ENCODE measurements around the gene GRIN3B. TPM values are rescaled to one million over a fixed set of nuclear protein-coding genes. Genes with fewer than 3 reads are reported as not detected.

GRIN3B gene, protein sequence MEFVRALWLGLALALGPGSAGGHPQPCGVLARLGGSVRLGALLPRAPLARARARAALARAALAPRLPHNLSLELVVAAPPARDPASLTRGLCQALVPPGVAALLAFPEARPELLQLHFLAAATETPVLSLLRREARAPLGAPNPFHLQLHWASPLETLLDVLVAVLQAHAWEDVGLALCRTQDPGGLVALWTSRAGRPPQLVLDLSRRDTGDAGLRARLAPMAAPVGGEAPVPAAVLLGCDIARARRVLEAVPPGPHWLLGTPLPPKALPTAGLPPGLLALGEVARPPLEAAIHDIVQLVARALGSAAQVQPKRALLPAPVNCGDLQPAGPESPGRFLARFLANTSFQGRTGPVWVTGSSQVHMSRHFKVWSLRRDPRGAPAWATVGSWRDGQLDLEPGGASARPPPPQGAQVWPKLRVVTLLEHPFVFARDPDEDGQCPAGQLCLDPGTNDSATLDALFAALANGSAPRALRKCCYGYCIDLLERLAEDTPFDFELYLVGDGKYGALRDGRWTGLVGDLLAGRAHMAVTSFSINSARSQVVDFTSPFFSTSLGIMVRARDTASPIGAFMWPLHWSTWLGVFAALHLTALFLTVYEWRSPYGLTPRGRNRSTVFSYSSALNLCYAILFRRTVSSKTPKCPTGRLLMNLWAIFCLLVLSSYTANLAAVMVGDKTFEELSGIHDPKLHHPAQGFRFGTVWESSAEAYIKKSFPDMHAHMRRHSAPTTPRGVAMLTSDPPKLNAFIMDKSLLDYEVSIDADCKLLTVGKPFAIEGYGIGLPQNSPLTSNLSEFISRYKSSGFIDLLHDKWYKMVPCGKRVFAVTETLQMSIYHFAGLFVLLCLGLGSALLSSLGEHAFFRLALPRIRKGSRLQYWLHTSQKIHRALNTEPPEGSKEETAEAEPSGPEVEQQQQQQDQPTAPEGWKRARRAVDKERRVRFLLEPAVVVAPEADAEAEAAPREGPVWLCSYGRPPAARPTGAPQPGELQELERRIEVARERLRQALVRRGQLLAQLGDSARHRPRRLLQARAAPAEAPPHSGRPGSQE
- total RNA-seq: 0.49 and 2.5 TPM in 2 replicates

DNA sequence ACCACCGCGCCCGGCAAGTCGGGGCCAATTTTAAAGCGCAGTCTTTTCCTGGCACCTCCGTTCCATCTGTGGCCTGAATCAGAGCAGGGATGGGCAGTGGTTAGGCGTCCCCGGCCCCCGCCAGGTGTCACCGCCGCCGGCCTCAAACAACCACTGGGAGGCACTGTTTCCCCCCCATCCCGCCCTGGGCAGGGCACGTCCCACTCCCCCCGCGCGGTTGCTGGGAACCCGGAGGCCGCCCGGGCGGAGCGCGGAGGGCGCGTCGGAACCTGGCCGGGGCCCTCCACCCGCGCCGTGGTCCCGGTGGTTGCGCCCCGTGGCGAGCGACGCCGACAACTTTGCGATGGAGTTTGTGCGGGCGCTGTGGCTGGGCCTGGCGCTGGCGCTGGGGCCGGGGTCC is at the start of gene GRIN3B:
Gene GRIN3B, plus strand, starts transcription at position 325 of the 400 bp plus-strand sequence. Its CDS starts 19 bp downstream, at position 344.

DNA sequence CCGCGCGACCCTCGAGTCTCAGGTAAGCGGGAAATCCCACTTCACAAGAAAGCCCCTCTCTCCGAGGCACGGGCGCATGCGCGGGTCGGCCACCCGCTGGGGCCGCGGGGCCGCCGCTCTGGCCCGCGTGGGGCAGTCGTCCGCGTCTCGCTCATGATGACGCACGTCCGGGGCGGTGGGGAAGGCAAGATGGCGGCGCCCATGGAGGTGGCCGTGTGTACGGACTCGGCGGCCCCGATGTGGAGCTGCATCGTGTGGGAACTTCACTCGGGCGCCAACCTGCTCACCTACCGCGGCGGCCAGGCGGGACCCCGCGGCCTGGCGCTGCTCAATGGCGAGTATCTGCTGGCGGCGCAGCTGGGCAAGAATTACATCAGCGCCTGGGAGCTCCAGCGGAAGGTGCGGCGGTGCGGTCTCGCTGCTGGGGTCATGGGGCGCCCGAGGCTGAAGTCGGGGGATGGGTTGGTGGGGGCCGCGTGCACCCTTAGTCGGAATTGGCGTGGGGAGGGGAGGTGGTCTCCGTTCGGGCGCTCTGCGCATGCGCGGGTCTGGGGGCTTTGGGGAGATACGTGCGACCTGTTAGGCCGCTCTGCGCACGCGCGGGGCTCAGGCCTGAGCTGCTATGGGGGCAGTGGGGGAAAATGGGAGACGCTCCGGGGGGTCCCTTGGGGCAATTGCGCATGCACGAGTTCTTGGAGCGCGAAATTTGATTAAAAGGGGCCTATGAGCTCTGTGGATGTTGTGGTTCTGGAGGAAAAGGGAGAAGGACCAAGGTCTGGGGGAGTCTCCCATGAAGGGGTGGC is 15.9 kb upstream of the GRIN3B start, which contains the start of gene WDR18:
Gene WDR18, plus strand, starts transcription at position 181 of the 803 bp plus-strand sequence. Its CDS starts 9 bp downstream, at position 190.

DNA sequence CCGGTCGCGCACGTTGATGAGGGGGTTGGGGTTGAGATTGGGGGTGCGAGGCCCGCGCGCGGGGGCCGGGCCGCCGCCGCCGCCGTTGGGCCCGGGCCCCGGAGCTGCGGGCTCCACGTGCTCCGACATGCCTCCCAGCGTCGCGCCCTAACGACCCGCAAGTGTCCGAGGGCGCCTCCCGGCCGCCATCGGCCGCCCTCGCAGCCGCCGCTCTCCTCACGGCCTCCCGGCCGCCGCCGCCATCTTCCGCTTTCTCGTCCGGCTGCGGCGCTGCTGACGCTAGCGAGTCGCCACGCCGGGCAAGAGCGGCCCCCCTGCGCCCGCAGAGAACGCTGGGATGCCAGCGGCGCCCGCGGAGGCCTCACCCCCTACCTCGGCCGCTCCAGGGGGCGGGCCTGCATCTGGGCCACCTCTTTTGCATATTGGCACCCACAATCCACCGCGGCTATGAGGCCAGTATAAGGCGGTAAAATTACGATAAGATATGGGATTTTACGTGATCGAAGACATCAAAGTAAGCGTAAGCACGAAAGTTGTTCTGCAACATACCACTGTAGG is 20.7 kb downstream of the GRIN3B start, which contains the start of gene TMEM259:
Gene TMEM259, minus strand, starts transcription at position 256 of the 558 bp plus-strand sequence. Its CDS starts 127 bp downstream, at position 129.

DNA sequence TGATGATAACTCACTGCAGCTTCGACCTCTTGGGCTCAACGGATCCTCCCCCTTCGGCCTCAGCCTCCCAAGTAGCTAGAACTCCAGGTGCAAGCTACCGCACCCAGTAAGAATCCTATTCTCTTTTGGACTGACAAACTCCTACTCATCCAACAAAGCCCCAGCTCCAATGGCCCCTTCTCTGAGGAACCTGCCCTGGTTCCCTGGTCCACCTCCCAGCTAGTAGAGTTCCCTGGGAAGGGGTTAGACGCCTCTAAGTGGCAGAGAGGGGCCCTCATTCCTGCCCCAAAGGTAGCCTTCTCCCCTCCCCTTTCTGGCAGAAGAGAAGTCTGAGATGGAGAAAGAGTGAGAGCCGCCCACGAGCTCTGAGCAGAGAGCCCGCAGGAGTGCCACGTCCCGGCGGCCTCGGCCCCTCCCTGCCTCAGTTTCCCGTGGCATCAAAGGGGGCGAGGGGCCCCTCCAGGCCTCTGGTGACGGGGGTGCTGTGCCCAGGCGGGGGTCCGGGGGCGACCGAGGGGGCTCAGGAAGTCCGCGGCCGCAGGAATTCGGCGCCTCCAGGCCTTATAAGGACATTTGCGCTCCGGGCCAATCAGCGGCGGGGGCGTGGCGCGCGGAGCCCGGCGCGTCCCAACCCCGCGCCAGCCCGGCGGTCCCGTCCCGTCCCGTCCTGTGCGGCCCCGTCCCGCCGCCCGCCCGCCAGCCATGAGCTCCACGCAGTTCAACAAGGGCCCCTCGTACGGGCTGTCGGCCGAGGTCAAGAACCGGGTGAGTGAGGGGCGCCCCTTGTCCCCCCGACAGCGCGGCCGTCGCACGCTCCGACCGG is 26.0 kb downstream of the GRIN3B start, which contains the start of gene CNN2:
Gene CNN2, plus strand, starts transcription at position 649 of the 823 bp plus-strand sequence. Its CDS starts 54 bp downstream, at position 703.

DNA sequence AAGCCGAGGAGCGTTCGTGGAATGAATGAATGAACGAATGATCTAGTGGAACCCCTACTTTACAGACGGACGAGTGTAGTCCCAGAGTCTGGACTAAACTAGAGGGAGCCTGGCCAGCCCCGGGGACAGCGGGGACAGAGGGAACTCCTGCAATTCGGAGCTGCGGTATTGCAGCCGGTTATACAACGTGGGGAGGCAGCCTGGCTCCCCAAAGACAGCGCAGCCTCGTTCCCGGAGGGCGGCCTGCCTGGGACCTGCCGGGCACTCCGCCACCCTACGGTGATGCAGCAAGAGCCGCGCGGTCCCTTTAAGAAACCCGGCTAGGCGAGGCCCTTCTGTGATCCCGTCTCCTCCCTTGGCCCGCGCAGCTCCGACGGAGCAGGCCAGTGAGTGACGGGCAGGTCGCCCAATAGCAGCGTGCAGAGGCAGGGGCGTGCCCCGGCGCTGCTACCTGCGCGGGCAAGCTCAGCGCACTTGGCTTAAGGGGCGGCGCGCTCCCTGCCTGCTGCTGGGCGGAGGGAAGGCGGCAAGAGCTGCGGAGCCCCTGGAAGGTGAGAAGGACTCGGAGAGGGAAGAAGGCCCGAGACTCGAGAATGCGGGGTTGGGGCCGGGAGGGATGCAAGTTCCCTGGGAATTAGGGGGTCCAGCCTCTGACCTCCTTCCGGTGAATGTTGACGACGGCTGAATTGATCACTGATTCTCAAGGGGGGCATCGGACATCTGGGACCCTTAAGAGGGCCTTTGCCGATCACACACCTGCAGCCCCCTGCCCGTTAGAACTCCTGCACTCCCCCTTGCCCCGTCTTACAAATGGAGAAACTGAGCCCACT is 39.6 kb downstream of the GRIN3B start, which contains the start of gene ABCA7:
Gene ABCA7, plus strand, starts transcription at position 462 of the 830 bp plus-strand sequence. CDS start 1,255 bp downstream, outside the sequence.

Other genes with a start within 250 kb of the GRIN3B start
- 7.0 and 20.2 TPM in 2 replicates for gene MISP, start 249.3 kb upstream of the GRIN3B start, total RNA-seq
- 230 and 407 TPM in 2 replicates for gene PTBP1, start 203.0 kb upstream of the GRIN3B start, total RNA-seq
- gene PLPPR3, start 178.5 kb upstream of the GRIN3B start, total RNA-seq: 1.5 and 4.7 TPM in 2 replicates
- not detected in 2 replicates for gene AZU1, start 172.6 kb upstream of the GRIN3B start, total RNA-seq
- gene PRTN3, start 159.4 kb upstream of the GRIN3B start, total RNA-seq: not detected in 2 replicates
- 0.63 TPM in 1 of 2 replicates, not detected in the other for gene ELANE, start 148.1 kb upstream of the GRIN3B start, total RNA-seq
- 0.81 and 7.0 TPM in 2 replicates for gene CFD, start 140.8 kb upstream of the GRIN3B start, total RNA-seq
- gene MED16, start 107.2 kb upstream of the GRIN3B start, total RNA-seq: 63.2 and 66.3 TPM in 2 replicates
- not detected in 2 replicates for gene RNU6-9, start 106.9 kb upstream of the GRIN3B start, total RNA-seq
- 45.5 and 61.0 TPM in 2 replicates for gene R3HDM4, start 87.2 kb upstream of the GRIN3B start, total RNA-seq
- gene KISS1R, start 83.1 kb upstream of the GRIN3B start, total RNA-seq: 0.13 TPM in 1 of 2 replicates, not detected in the other
- 22.1 and 24.1 TPM in 2 replicates for gene ARID3A, start 74.4 kb upstream of the GRIN3B start, total RNA-seq
- 91.8 and 108 TPM in 2 replicates for gene WDR18, start 16.1 kb upstream of the GRIN3B start, total RNA-seq
- gene TMEM259, start 20.7 kb downstream of the GRIN3B start, total RNA-seq: 165 and 187 TPM in 2 replicates
- gene RNU6-2, start 21.1 kb downstream of the GRIN3B start, total RNA-seq: not detected in 2 replicates
- 407 and 539 TPM in 2 replicates for gene CNN2, start 26.2 kb downstream of the GRIN3B start, total RNA-seq
- gene ABCA7, start 39.7 kb downstream of the GRIN3B start, total RNA-seq: 25.1 and 37.0 TPM in 2 replicates
- 3.1 and 4.8 TPM in 2 replicates for gene ARHGAP45, start 66.7 kb downstream of the GRIN3B start, total RNA-seq
- gene POLR2E, start 95.0 kb downstream of the GRIN3B start, total RNA-seq: 264 and 284 TPM in 2 replicates
- 420 and 659 TPM in 2 replicates for gene GPX4, start 103.6 kb downstream of the GRIN3B start, total RNA-seq
- 48.6 and 75.7 TPM in 2 replicates for gene SBNO2, start 173.8 kb downstream of the GRIN3B start, total RNA-seq
- 84.1 and 84.6 TPM in 2 replicates for gene STK11, start 205.4 kb downstream of the GRIN3B start, total RNA-seq
- 5.1 and 6.1 TPM in 2 replicates for gene CBARP, start 237.6 kb downstream of the GRIN3B start, total RNA-seq
- gene ATP5F1D, start 241.3 kb downstream of the GRIN3B start, total RNA-seq: 145 and 173 TPM in 2 replicates
- gene MIDN, start 248.2 kb downstream of the GRIN3B start, total RNA-seq: 47.1 and 61.0 TPM in 2 replicates

All from mesangial cell (primary cell).